ENCODE measurements around the gene ERLEC1. TPM values are rescaled to one million over a fixed set of nuclear protein-coding genes. Genes with fewer than 3 reads are reported as not detected.

ERLEC1 gene
- total RNA-seq: 10 to 100 TPM; 25.4 to 26.4 TPM
- polyA plus RNA-seq: 43.9 TPM

DNA sequence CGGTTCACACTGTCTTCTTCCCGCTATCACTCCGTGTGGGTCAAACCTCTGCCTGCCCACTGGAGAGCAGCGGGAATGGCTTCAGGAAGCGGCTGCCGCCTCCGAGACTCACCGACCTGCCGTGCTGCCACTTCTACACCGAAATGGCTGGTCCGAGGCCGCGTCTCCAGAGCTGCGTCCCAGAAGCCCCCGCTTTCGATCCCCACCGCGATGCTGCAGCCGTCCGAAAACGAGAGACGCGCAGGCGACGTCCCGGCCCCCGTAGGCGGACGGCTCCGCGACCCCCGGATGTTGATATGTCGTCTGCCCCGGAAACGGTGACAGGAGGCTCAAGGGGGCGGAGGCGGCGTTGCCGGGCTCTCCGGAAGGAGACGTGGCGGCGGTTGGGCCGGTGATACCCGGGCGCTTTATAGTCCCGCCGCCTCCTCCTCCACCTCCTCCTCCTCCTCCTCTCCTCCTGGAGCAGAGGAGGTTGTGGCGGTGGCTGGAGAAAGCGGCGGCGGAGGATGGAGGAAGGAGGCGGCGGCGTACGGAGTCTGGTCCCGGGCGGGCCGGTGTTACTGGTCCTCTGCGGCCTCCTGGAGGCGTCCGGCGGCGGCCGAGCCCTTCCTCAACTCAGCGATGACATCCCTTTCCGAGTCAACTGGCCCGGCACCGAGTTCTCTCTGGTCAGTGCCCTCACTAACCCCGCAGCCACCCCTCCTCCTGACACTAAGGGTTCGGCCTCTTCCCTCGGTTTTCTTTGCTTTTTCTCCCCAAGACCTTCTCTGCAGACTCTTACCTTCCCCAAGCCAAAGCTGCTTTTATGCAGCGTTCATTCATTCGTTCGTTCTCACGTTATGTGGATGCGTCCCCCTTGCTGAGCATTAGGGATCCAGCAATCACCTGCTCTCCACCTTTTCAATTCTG is at the start of gene ERLEC1, which contains the start of gene ASB3:
TSS of gene ERLEC1 (plus strand) at position 340 of the 909 bp plus-strand sequence. CDS start at position 507, 167 bp downstream.
TSS of gene ASB3 (minus strand) at position 249 of the 909 bp plus-strand sequence. CDS start 21,381 bp downstream, outside the sequence.
- Histone ChIP-seq H3K27me3 (ENCODE audit: insufficient read depth, low read length, poor library complexity, severe bottlenecking) (no peaks in the 10 kb centered on the region), H3K4me1 (ENCODE audit: insufficient read depth, low read length) (peaks cover 41% of the 10 kb centered on the region), H3K27ac (ENCODE audit: low read depth, low read length) (peak within 1 kb of the TSS; percentile 86), H3K4me3 (ENCODE audit: low read length) (peak within 1 kb of the TSS; percentile 80), H3K9me3 (ENCODE audit: low read length) (no peaks in the 10 kb centered on the region), H3K36me3 (ENCODE audit: insufficient read depth, low read length) (no peaks in the 10 kb centered on the region)
- ChIA-PET CTCF (interaction anchor here (2.4 kb wide), 1 partner anchor 18 kb away, joined by 4 read pairs; no protein-coding TSS in a partner anchor), POLR2A (interaction anchor here (0.8 to 3.0 kb wide), 2 partner anchors 19 to 377 kb away, joined by 3 to 17 read pairs; partner anchors contain the start of gene CHAC2)
- no peaks in the 10 kb centered on the region for H3K9me3 Mint-ChIP-seq
- peak within 1 kb of the TSS; percentile 91 to 99 (median 97) for H3K27ac Mint-ChIP-seq
- H3K4me3 Mint-ChIP-seq: peak within 1 kb of the TSS; percentile 93 to 99 (median 96)
- H3K4me1 Mint-ChIP-seq: peaks cover 59 to 74% (median 67%) of the 10 kb centered on the region in 3 donors
- DNase-seq: peak; percentile 85 to 92 (median 90)
- H3K27me3 Mint-ChIP-seq: no peaks in the 10 kb centered on the region
- H3K36me3 Mint-ChIP-seq: peaks cover 0 to 28% (median 0%) of the 10 kb centered on the region in 3 donors

DNA sequence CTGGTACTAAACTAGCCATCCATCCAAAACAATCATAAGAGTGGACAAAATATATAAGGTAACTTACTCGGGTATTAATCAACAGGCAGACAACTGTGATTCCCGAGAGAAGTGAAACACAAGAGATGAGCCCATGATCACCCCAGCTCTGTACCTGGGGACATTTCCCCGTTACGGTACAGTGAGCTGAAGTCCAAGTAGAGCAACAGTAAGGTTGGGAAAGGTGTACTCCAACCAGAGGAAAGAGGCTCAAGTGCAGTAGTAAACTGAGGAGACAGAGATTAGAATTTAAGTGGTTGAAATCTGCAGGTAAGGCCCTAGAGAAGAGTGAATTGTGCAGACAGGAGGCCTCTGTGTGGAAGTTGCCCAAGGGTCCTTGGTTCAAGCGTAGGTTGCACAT is 49.8 kb upstream of the ERLEC1 start:
- Mint-ChIP-seq H3K36me3 (peaks cover 17 to 50% (median 18%) of the 10 kb centered on the region in 3 donors), H3K4me3 (no peak overlapping the region), H3K4me1 (peaks cover 11 to 14% (median 13%) of the 10 kb centered on the region in 3 donors), H3K27me3 (no peaks in the 10 kb centered on the region), H3K27ac (peak overlapping the region in 1 of 8 donors; percentile 64), H3K9me3 (no peaks in the 10 kb centered on the region)
- H3K4me1 ChIP-seq (ENCODE audit: insufficient read depth, low read length): no peaks in the 10 kb centered on the region
- no peak overlapping the region for H3K27ac ChIP-seq (ENCODE audit: low read depth, low read length)
- no peak for DNase-seq
- H3K27me3 ChIP-seq (ENCODE audit: insufficient read depth, low read length, poor library complexity, severe bottlenecking): no peaks in the 10 kb centered on the region
- ChIA-PET CTCF (no interaction called here), POLR2A (no interaction called here)
- H3K9me3 ChIP-seq (ENCODE audit: low read length): no peaks in the 10 kb centered on the region
- no peak overlapping the region for H3K4me3 ChIP-seq (ENCODE audit: low read length)
- H3K36me3 ChIP-seq (ENCODE audit: insufficient read depth, low read length): no peaks in the 10 kb centered on the region

DNA sequence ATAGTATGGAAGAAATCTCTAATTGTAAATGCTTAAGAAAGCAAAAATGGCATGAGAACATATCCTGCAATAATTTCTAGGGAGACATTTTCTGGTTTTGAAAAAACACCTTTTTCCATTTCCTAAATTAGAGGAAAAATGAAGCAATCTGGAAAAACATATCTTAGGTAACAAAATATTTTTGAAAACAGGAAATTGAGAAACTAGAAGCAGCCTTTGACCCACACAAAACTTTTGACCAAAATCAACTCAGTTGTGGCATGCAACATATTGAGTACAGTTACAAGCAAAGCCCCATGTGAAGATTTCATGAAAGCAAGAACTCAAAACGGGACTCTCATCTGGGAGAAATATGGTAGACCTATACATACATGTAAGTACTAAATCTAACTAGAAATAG is 47.8 kb upstream of the ERLEC1 start:
- Histone ChIP-seq H3K4me1 (ENCODE audit: insufficient read depth, low read length) (peaks cover 4% of the 10 kb centered on the region), H3K9me3 (ENCODE audit: low read length) (no peaks in the 10 kb centered on the region), H3K36me3 (ENCODE audit: insufficient read depth, low read length) (no peaks in the 10 kb centered on the region), H3K27me3 (ENCODE audit: insufficient read depth, low read length, poor library complexity, severe bottlenecking) (no peaks in the 10 kb centered on the region), H3K4me3 (ENCODE audit: low read length) (no peak overlapping the region), H3K27ac (ENCODE audit: low read depth, low read length) (no peak overlapping the region)
- POLR2A ChIA-PET: no interaction called here
- H3K27me3 Mint-ChIP-seq: no peaks in the 10 kb centered on the region
- H3K36me3 Mint-ChIP-seq: peaks cover 17 to 44% (median 22%) of the 10 kb centered on the region in 3 donors
- no peak for DNase-seq
- no peak overlapping the region for H3K4me3 Mint-ChIP-seq
- CTCF ChIA-PET: no interaction called here
- peak overlapping the region in 1 of 8 donors; percentile 23 for H3K27ac Mint-ChIP-seq
- no peaks in the 10 kb centered on the region for H3K9me3 Mint-ChIP-seq
- H3K4me1 Mint-ChIP-seq: peaks cover 18 to 21% (median 20%) of the 10 kb centered on the region in 3 donors

DNA sequence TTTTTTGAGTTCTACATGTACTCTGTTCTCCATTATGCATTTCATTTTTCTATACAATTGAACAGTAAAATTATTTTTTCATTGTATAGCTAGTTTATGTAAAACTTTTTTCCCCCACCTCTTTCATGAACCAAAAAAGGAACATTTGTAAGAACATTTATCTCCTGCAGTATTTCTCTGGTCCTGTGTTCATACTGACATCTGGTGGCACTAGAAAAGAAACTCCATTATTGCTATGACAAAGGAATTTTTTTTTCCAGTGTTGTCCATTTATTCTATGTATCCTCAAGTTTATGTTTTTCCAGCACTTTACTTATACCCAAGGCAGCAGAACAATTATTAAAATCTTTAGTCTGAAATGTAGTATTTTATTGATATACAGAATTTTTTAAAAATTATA is 46.7 kb upstream of the ERLEC1 start:
- H3K4me3 Mint-ChIP-seq: no peak overlapping the region
- POLR2A ChIA-PET: no interaction called here
- Histone ChIP-seq H3K4me3 (ENCODE audit: low read length) (no peak overlapping the region), H3K36me3 (ENCODE audit: insufficient read depth, low read length) (no peaks in the 10 kb centered on the region), H3K27ac (ENCODE audit: low read depth, low read length) (no peak overlapping the region), H3K4me1 (ENCODE audit: insufficient read depth, low read length) (peaks cover 4% of the 10 kb centered on the region), H3K27me3 (ENCODE audit: insufficient read depth, low read length, poor library complexity, severe bottlenecking) (no peaks in the 10 kb centered on the region), H3K9me3 (ENCODE audit: low read length) (no peaks in the 10 kb centered on the region)
- H3K27ac Mint-ChIP-seq: no peak overlapping the region
- H3K4me1 Mint-ChIP-seq: peaks cover 13 to 18% (median 18%) of the 10 kb centered on the region in 3 donors
- CTCF ChIA-PET: no interaction called here
- peaks cover 12 to 37% (median 17%) of the 10 kb centered on the region in 3 donors for H3K36me3 Mint-ChIP-seq
- H3K9me3 Mint-ChIP-seq: no peaks in the 10 kb centered on the region
- no peak for DNase-seq
- H3K27me3 Mint-ChIP-seq: no peaks in the 10 kb centered on the region

GRCh38 chr2:53744395-53745065 is 42.3 kb upstream of the ERLEC1 start:
- Mint-ChIP-seq H3K9me3 (no peaks in the 10 kb centered on the region), H3K4me1 (peaks cover 13 to 20% (median 18%) of the 10 kb centered on the region in 3 donors), H3K36me3 (peaks cover 0 to 51% (median 21%) of the 10 kb centered on the region in 3 donors), H3K27ac (no peak overlapping the region), H3K27me3 (no peaks in the 10 kb centered on the region), H3K4me3 (no peak overlapping the region)
- no peak for DNase-seq
- CTCF ChIA-PET: no interaction called here
- Histone ChIP-seq H3K4me3 (ENCODE audit: low read length) (no peak overlapping the region), H3K27me3 (ENCODE audit: insufficient read depth, low read length, poor library complexity, severe bottlenecking) (no peaks in the 10 kb centered on the region), H3K36me3 (ENCODE audit: insufficient read depth, low read length) (no peaks in the 10 kb centered on the region), H3K9me3 (ENCODE audit: low read length) (no peaks in the 10 kb centered on the region), H3K4me1 (ENCODE audit: insufficient read depth, low read length) (peaks cover 4% of the 10 kb centered on the region), H3K27ac (ENCODE audit: low read depth, low read length) (no peak overlapping the region)
- POLR2A ChIA-PET: no interaction called here

GRCh38 chr2:53750041-53750768 is 36.6 kb upstream of the ERLEC1 start:
- Mint-ChIP-seq H3K4me1 (peaks cover 4 to 12% (median 5%) of the 10 kb centered on the region in 3 donors), H3K4me3 (no peak overlapping the region), H3K27me3 (no peaks in the 10 kb centered on the region), H3K36me3 (peaks cover 0 to 46% (median 24%) of the 10 kb centered on the region in 3 donors), H3K9me3 (no peaks in the 10 kb centered on the region), H3K27ac (peak overlapping the region in 1 of 8 donors; percentile 26)
- Histone ChIP-seq H3K27me3 (ENCODE audit: insufficient read depth, low read length, poor library complexity, severe bottlenecking) (no peaks in the 10 kb centered on the region), H3K36me3 (ENCODE audit: insufficient read depth, low read length) (no peaks in the 10 kb centered on the region), H3K27ac (ENCODE audit: low read depth, low read length) (no peak overlapping the region), H3K4me1 (ENCODE audit: insufficient read depth, low read length) (no peaks in the 10 kb centered on the region), H3K4me3 (ENCODE audit: low read length) (no peak overlapping the region), H3K9me3 (ENCODE audit: low read length) (no peaks in the 10 kb centered on the region)
- no peak for DNase-seq
- POLR2A ChIA-PET: no interaction called here
- CTCF ChIA-PET: no interaction called here

- POLR2A ChIA-PET: no interaction called here
- Histone ChIP-seq H3K27me3 (ENCODE audit: insufficient read depth, low read length, poor library complexity, severe bottlenecking) (no peaks in the 10 kb centered on the region), H3K4me3 (ENCODE audit: low read length) (no peak overlapping the region), H3K4me1 (ENCODE audit: insufficient read depth, low read length) (no peaks in the 10 kb centered on the region), H3K9me3 (ENCODE audit: low read length) (no peaks in the 10 kb centered on the region), H3K27ac (ENCODE audit: low read depth, low read length) (no peak overlapping the region), H3K36me3 (ENCODE audit: insufficient read depth, low read length) (no peaks in the 10 kb centered on the region)
- no peaks in the 10 kb centered on the region for H3K27me3 Mint-ChIP-seq
- CTCF ChIA-PET: no interaction called here
- no peak overlapping the region for H3K4me3 Mint-ChIP-seq
- H3K9me3 Mint-ChIP-seq: no peaks in the 10 kb centered on the region
- DNase-seq: no peak
- peaks cover 4 to 6% (median 4%) of the 10 kb centered on the region in 3 donors for H3K4me1 Mint-ChIP-seq
- peak overlapping the region in 1 of 8 donors; percentile 78 for H3K27ac Mint-ChIP-seq
- peaks cover 0 to 46% (median 26%) of the 10 kb centered on the region in 3 donors for H3K36me3 Mint-ChIP-seq
These were observed 35.1 kb upstream of the ERLEC1 start for GRCh38 chr2:53751728-53752127.
